ENCODE results near the gene GALNT1. TPM values are rescaled to one million over a fixed set of nuclear protein-coding genes. Genes with fewer than 3 reads are reported as not detected.

The GALNT1 gene
- total and polyA plus RNA-seq, 9 of the 15 experiments (the other 6 are each of a cell fraction or from before 2014, with no cell fraction given) = 14.4 to 54.1 (median 36.6) TPM

DNA sequence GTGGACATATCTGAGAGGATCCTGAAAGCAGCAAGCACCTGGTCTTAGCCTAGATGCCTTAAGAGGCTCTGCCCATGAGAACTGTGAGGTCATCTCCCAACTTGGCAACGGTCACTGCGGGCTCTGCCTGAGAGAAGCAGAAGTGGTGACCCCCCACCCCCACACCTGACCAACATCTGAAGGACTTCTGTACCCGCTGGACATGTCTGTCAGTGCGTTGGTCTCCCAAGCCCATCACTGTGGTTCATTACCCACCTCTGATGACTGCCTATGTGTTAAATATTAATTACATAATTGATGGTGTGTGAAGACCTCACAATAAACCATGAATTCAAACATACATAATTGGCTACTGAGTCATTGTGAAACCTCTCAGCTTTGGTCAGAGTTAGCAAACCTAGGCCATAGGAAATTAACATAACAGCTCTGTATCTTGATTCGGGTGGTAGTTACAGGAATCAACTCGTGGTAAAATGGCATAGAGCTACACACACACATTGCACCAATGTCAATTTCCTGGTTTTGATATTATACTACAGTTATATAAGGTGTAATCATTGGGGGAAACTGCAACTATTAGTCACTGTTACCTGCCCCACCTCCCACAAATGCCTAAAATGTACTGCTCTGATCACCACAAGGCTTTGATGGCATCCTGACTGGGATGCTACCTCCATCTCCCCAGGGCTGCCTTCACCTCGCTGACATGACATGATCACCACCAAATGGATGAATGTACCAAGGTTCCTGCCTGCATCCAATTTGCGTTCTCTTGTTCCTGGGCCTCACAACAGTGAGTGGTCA is 4.3 kb upstream of the GALNT1 start (continued):
- no peak for TF ChIP-seq PCBP1 (IDR thresholded peaks at IDR 0.05; ENCODE audit: low read depth, low read length, poor library complexity, severe bottlenecking)

DNA sequence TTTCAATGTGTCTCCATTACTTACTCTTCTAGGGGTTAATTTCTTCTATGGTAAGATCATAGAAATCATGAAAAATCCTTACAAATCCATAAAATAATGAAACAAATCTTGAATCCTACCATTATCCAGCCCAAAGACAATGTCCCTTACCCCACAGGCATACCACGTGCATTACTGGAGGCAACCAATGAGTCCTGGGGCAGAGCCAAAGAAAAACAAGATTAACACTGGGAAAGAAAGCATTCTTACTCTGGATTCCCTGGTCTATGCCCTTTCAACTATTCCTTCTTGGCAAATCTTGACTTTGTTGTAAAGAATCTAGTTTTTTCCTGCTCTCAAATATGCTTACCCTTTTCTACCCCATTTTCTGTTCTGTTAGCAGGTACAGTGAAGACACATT is 3.1 kb upstream of the GALNT1 start:
- WGBS (ENCODE audit: insufficient coverage, low coverage, missing lambda C conversion rate) = 13% methylated on average over 1 of the region's 1 CpG
- no TSS peak for BruUV-seq (replicated peaks)

More for the DNA sequence above, 3.1 kb upstream of the GALNT1 start:
- no peak overlapping the region for H2AFZ ChIP-seq (ENCODE audit: low read depth, low read length)
- no peak overlapping the region for H3K4me3 ChIP-seq
- H3K36me3 ChIP-seq (ENCODE audit: control insufficient read depth, insufficient read depth, low read length) = no peaks in the 10 kb centered on the region
- POLR2A ChIA-PET = no interaction called here
- in situ Hi-C loops (cut with MboI) (no loop called here), intact Hi-C loops (cut with micrococcal nuclease) (no loop called here)
- H3K79me2 ChIP-seq (ENCODE audit: control insufficient read depth, insufficient read depth, low read length) = peaks cover 9% of the 10 kb centered on the region; the same call in 2 of the 3 replicates
- H3K9me1 ChIP-seq (ENCODE audit: control insufficient read depth, insufficient read depth, low read length) = no peaks in the 10 kb centered on the region
- FAIRE-seq (no peak), DNase-seq (ENCODE audit: extremely low read depth in 1 of 4, low spot score in 3 of 4) (no peak), ATAC-seq (no peak)
- no peaks in the 10 kb centered on the region for H3K9me3 ChIP-seq (replicated peaks; ENCODE audit: control insufficient read depth, insufficient read depth, low read depth, low read length)
- no peak overlapping the region for H3K27ac ChIP-seq (ENCODE audit: extremely low read depth, low read depth, low read length)
- H3K9ac ChIP-seq (ENCODE audit: insufficient read depth in 1 of 2, low read depth in 2 of 2, low read length in 2 of 2) = no peak overlapping the region
- CTCF ChIA-PET (ENCODE audit: low intra/inter-chr PET ratio) = no interaction called here
- H4K20me1 ChIP-seq (replicated peaks; ENCODE audit: control insufficient read depth, insufficient read depth, low read length) = no peaks in the 10 kb centered on the region
- TF ChIP-seq GATAD2A (IDR thresholded peaks at IDR 0.05) (no peak), PCBP2 (IDR thresholded peaks at IDR 0.05; ENCODE audit: low read depth, low read length, poor library complexity, severe bottlenecking) (no peak), FOXJ2 (tag; IDR thresholded peaks at IDR 0.05) (no peak), MEIS2 (IDR thresholded peaks at IDR 0.05; ENCODE audit: partially characterized antibody) (no peak), CHCHD3 (CRISPR knock-in tag; IDR thresholded peaks at IDR 0.05) (no peak), ZNF263 (CRISPR knock-in tag; IDR thresholded peaks at IDR 0.05; ENCODE audit: borderline replicate concordance) (no peak), CREB1 (IDR thresholded peaks at IDR 0.05) (no peak), CREB1 (CRISPR knock-in tag; IDR thresholded peaks at IDR 0.05) (no peak), NR1H2 (CRISPR knock-in tag; IDR thresholded peaks at IDR 0.05) (no peak), GTF2A2 (tag; IDR thresholded peaks at IDR 0.05) (no peak)
- no peak overlapping the region for H3K4me2 ChIP-seq (ENCODE audit: insufficient read depth, low read length)
- H3K27me3 ChIP-seq (ENCODE audit: control insufficient read depth in 2 of 2, insufficient read depth in 2 of 2, low read length in 2 of 2) = no peaks in the 10 kb centered on the region; a peak in 1 of 5 replicates
- H3K4me1 ChIP-seq (replicated peaks in 1 of 2; ENCODE audit: control insufficient read depth in 2 of 2, insufficient read depth in 2 of 2, low read length in 2 of 2) = peaks cover 14 to 19% of the 10 kb centered on the region in 2 experiments; a peak in 4 of 5 replicates

Data from K562 (cell line).